BJ (cell line): Measurements from ENCODE around the gene DNAJC8. TPM values are rescaled to one million over a fixed set of nuclear protein-coding genes. Genes with fewer than 3 reads are reported as not detected.
A peak's percentile ranks its signal among the peaks of the same experiment; 100 is the strongest.

Source experiments
- CTCF ChIA-PET: fragments of 350-600 bp; formaldehyde crosslinking; extraction: SDS; loops from one replicate; lab custom pipeline; 2021; ENCODE audit warnings: antibody characterized with exemption, inconsistent platforms; lab: Yijun Ruan, JAX
- POLR2A ChIA-PET: fragments of 300-600 bp; sonication (Branson Sonifier 250); formaldehyde crosslinking; extraction: SDS; loops from one replicate; lab custom pipeline; 2021; ENCODE audit warnings: antibody characterized with exemption; lab: Charles Lee
- DNase-seq: peaks from one replicate; pipeline ENCODE4 v3.0.0-alpha.2; 2011; ENCODE audit warnings: low read depth
- H3K27me3 ChIP-seq: 2 replicates; pipeline ENCODE4 v1.6.0; 2011; ENCODE audit warnings: low read length; ENCODE audit not compliant: control insufficient read depth, insufficient read depth
- H3K36me3 ChIP-seq: 2 replicates; pipeline ENCODE4 v1.5.1; 2011; ENCODE audit warnings: low read length; ENCODE audit not compliant: control insufficient read depth, insufficient read depth
- H3K4me3 ChIP-seq: 2 replicates; pipeline ENCODE4 v1.5.1; 2011; ENCODE audit warnings: low read depth, mild to moderate bottlenecking, control low read depth, low read length
- polyA plus RNA-seq: library from polyadenylated mRNA; depleted of rRNA; stranded (reverse); fragments of >200 nt; gene quantifications from 2 replicates; pipeline ENCODE4 v1.2.3, GENCODE V29; 2011
- TF ChIP-seq, protein P1 (sequence below): IDR thresholded peaks from 2 replicates; pipeline ENCODE4 v1.5.1; 2011; ENCODE audit warnings: low read depth, mild to moderate bottlenecking, control low read depth, inconsistent platforms, low read length, moderate library complexity; ENCODE audit not compliant: insufficient read depth

DNAJC8 gene
- polyA plus RNA-seq, 1 experiment = 49.1 TPM

DNA sequence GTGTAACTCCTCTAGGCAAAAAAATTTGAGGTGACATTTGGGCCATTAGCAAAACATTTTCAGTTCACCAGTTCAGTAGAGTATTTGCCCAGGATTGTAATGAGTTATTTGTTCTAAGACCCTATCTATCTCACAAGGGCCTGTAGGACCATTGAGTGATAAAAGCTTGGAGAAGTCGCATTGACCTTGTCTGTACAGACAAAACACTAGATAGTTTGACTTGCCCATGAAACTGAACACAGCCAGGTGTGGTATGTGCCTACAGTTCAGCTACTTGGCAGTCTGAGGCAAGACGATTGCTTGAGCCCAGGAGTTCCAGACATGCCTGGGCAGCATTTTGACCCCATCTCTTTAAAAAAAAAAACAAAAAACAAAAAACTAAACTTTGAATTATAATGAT, 6.2 kb upstream of the DNAJC8 start:
- no peaks in the 10 kb centered on the region for H3K27me3 ChIP-seq
- ChIA-PET POLR2A (interaction anchor here (0.6 kb wide), 1 partner anchor 76 kb away, joined by 10 read pairs; no protein-coding TSS in a partner anchor), CTCF (no interaction called here)
- H3K4me3 ChIP-seq = no peak overlapping the region
- H3K36me3 ChIP-seq = no peaks in the 10 kb centered on the region; the same call in 1 of the 2 replicates
- TF ChIP-seq, protein P1, sequence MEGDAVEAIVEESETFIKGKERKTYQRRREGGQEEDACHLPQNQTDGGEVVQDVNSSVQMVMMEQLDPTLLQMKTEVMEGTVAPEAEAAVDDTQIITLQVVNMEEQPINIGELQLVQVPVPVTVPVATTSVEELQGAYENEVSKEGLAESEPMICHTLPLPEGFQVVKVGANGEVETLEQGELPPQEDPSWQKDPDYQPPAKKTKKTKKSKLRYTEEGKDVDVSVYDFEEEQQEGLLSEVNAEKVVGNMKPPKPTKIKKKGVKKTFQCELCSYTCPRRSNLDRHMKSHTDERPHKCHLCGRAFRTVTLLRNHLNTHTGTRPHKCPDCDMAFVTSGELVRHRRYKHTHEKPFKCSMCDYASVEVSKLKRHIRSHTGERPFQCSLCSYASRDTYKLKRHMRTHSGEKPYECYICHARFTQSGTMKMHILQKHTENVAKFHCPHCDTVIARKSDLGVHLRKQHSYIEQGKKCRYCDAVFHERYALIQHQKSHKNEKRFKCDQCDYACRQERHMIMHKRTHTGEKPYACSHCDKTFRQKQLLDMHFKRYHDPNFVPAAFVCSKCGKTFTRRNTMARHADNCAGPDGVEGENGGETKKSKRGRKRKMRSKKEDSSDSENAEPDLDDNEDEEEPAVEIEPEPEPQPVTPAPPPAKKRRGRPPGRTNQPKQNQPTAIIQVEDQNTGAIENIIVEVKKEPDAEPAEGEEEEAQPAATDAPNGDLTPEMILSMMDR = no peak
- DNase-seq = no peak

DNA sequence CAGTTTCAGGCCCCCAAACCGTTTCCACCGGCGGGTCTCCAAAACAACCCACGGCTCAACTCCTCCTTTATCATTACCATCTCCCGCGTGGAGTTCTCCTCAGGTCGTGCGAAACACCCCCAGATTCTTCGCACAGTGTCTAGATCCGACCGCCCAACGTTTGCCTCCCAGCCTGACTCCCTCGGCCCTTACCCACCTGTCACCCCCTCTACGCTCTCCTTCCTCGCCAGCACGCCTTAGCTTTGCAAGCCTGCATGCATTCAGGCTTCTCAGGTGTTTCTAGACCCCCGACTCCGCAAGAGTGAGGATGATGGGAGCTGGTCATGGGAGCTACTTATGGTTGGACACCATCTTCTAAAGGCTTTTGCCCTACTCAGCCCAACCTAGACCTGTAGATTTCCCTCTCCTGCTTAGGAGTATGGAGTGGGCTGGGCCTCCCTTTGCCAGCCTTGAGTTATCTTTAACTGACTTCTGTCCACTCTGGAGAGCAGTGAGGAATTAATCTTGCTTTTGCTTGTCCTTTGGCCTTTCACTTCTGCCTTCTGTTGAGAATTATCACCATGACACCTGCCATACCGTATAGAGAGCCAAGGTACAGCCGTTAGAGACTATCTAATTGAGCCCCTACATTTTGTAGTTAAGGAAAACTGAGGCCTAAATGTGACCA, 4.0 kb upstream of the DNAJC8 start:
- POLR2A ChIA-PET = no interaction called here
- CTCF ChIA-PET = interaction anchor here (1.2 kb wide), 1 partner anchor 12 kb away, joined by 6 read pairs; no protein-coding TSS in a partner anchor
- no peaks in the 10 kb centered on the region; the same call in 1 of the 2 replicates for H3K36me3 ChIP-seq
- TF ChIP-seq, protein P1 = no peak
- H3K4me3 ChIP-seq = peak overlapping the region; percentile 94
- DNase-seq = no peak
- H3K27me3 ChIP-seq = no peaks in the 10 kb centered on the region

DNA sequence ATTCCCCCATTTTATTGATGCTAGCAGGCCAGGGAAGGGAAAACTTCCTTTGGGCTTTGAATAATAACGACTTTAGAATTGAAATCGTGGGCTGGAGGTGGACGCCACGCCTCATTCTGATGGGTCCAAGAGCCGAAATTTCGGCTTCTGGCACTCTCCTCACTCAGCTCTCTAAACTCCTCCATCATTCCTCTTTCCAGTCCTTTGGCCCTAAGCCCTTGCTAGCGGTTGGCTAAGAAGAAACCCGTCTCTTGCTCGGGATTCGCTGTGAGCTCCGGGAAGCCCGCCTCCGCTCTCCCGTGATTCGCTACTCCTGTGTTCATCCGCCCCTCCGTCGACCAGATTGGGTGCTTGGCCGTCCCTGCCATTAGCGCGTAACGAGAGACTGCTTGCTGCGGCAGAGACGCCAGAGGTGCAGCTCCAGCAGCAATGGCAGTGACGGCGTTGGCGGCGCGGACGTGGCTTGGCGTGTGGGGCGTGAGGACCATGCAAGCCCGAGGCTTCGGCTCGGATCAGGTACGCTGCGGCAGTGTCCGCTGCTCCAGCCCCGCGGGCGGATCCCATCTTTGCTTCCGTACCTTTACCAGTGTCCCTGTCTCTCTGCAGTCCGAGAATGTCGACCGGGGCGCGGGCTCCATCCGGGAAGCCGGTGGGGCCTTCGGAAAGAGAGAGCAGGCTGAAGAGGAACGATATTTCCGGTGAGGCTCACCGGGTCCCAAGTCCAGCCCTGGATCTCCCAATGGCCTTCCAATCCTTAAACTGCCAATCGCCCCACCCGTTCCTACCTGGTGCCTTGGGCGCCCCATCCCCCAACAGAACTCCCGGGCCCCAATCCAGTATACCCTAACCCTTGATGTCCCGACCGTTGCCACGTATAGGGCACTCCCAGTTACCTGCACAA, 3.2 kb upstream of the DNAJC8 start, which contains the start of gene ATP5IF1:
Gene ATP5IF1, plus strand, starts transcription at position 370 of the 901 bp plus-strand sequence. Its CDS starts 60 bp downstream, at position 430.
- peak within 1 kb of the TSS; percentile 94 for H3K4me3 ChIP-seq
- no peaks in the 10 kb centered on the region; the same call in 1 of the 2 replicates for H3K36me3 ChIP-seq
- TF ChIP-seq, protein P1 = no peak
- no peaks in the 10 kb centered on the region for H3K27me3 ChIP-seq
- DNase-seq = peak; percentile 94
- ChIA-PET CTCF (interaction anchor here (0.7 to 2.1 kb wide), 3 partner anchors 13 to 355 kb away, joined by 3 to 9 read pairs (median 6); no protein-coding TSS in a partner anchor), POLR2A (interaction anchor here (0.5 to 1.0 kb wide), 4 partner anchors 92 to 148 kb away, joined by 3 to 10 read pairs (median 4); partner anchors contain the start of gene EYA3)

DNA sequence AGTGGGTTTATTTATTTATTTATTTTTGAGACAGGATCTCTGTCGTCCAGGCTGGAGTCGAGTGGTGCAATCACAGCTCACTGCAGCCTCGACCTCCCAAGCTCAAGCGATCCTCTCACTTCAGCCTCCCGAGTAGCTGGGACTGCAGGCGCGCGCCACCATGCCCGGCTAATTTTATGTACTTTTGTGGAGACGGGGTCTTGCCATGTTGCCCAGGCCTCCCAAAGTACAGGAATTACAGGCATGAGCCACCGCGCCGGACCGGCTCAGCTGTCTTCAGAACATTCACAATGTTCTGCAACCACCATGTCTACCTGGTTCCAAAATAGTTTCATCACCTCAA, 406 bp upstream of the DNAJC8 start:
- Histone ChIP-seq H3K36me3 (no peaks in the 10 kb centered on the region; the same call in 1 of the 2 replicates), H3K4me3 (peak overlapping the region; percentile 76), H3K27me3 (no peaks in the 10 kb centered on the region)
- ChIA-PET CTCF (interaction anchor here (1.9 kb wide), 1 partner anchor 16 kb away, joined by 4 read pairs; no protein-coding TSS in a partner anchor), POLR2A (no interaction called here)
- TF ChIP-seq, protein P1 = no peak
- no peak for DNase-seq
